Activated T-cell treated with anti-CD3 and anti-CD28 coated beads, Interleukin-2, amount 50 U/mL, for 24 hours (primary cell): ENCODE measurements around the gene MAN1A1.

Experiments used
- DNase-seq: peaks from one replicate; pipeline ENCODE4 v3.0.0-alpha.2; 2020
- H3K27ac Mint-ChIP-seq: 2 replicates; pipeline ENCODE4 v1.8.0; 2020; ENCODE audit warnings: mild to moderate bottlenecking, mixed read lengths
- H3K27me3 Mint-ChIP-seq: 2 replicates; pipeline ENCODE4 v1.8.0; 2020; ENCODE audit warnings: mixed read lengths
- H3K36me3 Mint-ChIP-seq: 2 replicates; pipeline ENCODE4 v1.8.0; 2020; ENCODE audit warnings: low read depth, mixed read lengths
- H3K4me1 Mint-ChIP-seq: 2 replicates; pipeline ENCODE4 v1.8.0; 2020; ENCODE audit warnings: low read depth, mixed read lengths
- H3K4me3 Mint-ChIP-seq: 2 replicates; pipeline ENCODE4 v1.8.0; 2020; ENCODE audit warnings: mild to moderate bottlenecking, moderate library complexity, mixed read lengths
- H3K9me3 Mint-ChIP-seq: 2 replicates; pipeline ENCODE4 v1.8.0; 2020; ENCODE audit warnings: mixed read lengths

The MAN1A1 gene

DNA sequence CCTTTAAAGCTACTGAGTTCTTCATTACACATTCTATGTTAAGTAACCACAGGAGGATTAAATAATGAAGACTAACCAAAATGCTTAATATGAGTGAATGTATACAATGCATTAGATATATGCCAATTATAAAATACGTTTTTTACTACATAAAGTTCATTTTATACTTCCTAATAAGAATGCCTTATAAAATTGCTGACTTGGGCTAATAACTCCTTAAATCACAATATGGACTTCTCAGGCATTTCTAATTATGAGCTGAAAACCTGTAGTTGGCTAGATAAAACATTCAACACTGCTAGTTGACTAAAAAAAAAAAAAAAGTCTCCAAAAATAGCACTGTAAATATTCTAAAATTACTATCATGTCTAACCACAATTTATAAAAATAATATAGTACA is 11.8 kb downstream of the MAN1A1 start:
- Mint-ChIP-seq H3K4me3 (no peak overlapping the region), H3K27ac (no peak overlapping the region), H3K9me3 (no peaks in the 10 kb centered on the region), H3K27me3 (no peaks in the 10 kb centered on the region), H3K4me1 (peaks cover 65% of the 10 kb centered on the region), H3K36me3 (peaks cover 56% of the 10 kb centered on the region)
- no peak for DNase-seq

DNA sequence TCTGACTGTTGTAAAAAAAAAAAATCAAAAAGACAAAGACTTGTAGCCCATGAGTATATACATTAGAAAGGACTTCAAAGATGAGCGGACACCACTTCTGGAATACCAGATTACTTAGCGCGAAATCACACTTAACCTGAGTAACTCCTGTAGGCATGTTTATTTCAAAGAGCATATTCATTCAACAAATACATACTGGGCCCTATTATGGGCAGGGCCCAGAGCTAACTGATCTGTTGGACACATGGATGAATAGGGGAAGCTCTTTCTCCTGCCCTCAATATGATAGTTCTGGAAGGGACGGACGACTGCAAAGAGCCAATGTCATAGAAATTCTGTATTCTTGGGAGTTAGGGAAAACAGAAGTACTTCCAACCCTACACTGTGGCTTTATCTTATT is 12.3 kb downstream of the MAN1A1 start:
- H3K4me1 Mint-ChIP-seq, result peaks cover 61% of the 10 kb centered on the region
- H3K36me3 Mint-ChIP-seq, result peaks cover 51% of the 10 kb centered on the region
- H3K9me3 Mint-ChIP-seq, result no peaks in the 10 kb centered on the region
- no peak for DNase-seq
- no peaks in the 10 kb centered on the region for H3K27me3 Mint-ChIP-seq
- H3K27ac Mint-ChIP-seq, result peak overlapping the region; percentile 41
- no peak overlapping the region for H3K4me3 Mint-ChIP-seq

DNA sequence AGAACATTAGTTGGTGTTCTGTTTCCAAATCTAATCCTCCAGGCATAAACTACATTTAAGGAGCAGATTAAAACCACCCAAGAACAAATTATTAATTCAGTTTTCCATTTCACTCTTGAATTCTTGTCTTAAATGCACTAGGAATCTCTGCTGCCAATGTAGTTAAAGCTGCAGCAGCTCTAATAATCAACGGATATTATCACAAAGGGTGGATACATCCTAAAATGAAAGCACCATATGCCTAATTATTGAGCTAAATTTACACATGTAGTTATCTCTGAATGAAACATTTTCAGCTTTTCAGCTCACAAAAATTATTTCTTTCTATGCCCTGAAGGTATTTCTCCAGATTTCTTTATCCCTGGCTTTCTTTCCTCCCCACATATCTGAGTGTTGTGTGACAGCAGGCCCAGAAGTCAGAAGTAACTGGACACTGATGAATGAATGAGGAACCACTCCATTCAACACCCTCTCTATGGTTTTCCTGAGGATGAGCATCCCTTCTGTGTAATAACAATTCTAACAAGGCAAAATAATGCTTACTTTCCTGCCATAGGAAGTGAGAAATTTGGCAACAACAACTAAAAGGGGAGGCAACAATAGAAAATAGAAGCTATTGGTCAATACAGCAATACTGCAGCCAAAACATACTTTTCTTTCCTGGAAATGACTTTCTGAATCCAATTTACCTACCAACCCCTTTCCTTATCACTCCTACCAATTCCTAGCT is 14.9 kb downstream of the MAN1A1 start:
- no peak for DNase-seq
- Mint-ChIP-seq H3K4me3 (no peak overlapping the region), H3K9me3 (no peaks in the 10 kb centered on the region), H3K27me3 (no peaks in the 10 kb centered on the region), H3K4me1 (peaks cover 44% of the 10 kb centered on the region), H3K36me3 (peaks cover 40% of the 10 kb centered on the region), H3K27ac (no peak overlapping the region)

DNA sequence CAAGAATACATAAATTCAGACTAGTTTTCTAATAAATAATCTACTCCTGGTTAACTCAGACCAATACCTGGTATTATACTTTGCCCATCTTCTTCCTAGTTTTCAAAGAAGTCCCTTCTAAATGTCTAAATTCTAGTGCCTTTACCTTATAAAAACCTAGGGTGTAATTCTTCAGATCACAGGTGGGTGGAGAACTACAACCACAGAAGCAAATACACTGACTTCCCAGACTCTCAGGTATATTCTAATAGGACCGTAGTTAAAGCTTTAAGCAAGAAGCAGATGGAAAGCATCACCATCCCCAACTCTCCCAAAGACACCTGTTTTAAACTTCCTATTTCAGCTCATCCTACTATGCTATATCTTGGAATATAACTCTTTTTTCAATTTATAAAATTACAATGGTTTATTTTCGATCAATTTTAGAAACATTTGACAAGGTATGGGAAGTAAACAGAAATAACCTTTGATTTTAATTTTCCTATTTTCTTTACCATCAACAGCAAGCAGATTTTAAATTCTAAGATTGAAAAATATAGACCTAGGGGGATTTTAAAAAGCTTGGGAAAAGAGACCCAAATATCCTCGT is 15.8 kb downstream of the MAN1A1 start:
- no peak overlapping the region for H3K27ac Mint-ChIP-seq
- H3K36me3 Mint-ChIP-seq, result peaks cover 39% of the 10 kb centered on the region
- DNase-seq, result no peak
- no peaks in the 10 kb centered on the region for H3K9me3 Mint-ChIP-seq
- H3K27me3 Mint-ChIP-seq, result no peaks in the 10 kb centered on the region
- no peak overlapping the region for H3K4me3 Mint-ChIP-seq
- peaks cover 37% of the 10 kb centered on the region for H3K4me1 Mint-ChIP-seq

DNA sequence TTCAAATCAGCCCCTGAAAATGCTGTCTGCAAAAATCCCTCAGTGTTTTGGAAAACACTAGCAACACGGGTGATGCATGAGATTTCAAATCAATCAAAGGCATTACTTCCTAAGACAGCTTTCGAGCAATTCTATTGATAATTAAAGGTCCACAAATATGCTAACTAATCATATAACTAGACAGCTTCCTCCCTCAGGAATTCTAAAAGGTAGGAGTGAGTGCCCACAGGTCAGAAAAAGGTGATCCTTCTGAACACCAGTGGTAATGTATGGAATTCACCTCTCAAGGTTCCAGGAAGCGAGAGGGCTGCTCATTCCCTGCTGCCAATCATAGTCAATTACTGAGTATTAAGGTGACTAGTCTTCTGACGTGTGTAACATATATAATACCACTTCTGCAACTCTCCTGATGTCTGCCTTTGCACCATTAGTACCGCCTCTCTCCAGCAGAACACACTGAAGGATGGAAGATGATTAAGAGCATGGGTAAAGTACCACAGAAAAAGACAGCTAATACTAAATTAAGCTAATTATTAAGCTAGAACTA is 16.4 kb downstream of the MAN1A1 start:
- no peak overlapping the region for H3K4me3 Mint-ChIP-seq
- DNase-seq, result no peak
- no peaks in the 10 kb centered on the region for H3K9me3 Mint-ChIP-seq
- H3K27ac Mint-ChIP-seq, result no peak overlapping the region
- peaks cover 38% of the 10 kb centered on the region for H3K36me3 Mint-ChIP-seq
- H3K4me1 Mint-ChIP-seq, result peaks cover 38% of the 10 kb centered on the region
- H3K27me3 Mint-ChIP-seq, result no peaks in the 10 kb centered on the region

DNA sequence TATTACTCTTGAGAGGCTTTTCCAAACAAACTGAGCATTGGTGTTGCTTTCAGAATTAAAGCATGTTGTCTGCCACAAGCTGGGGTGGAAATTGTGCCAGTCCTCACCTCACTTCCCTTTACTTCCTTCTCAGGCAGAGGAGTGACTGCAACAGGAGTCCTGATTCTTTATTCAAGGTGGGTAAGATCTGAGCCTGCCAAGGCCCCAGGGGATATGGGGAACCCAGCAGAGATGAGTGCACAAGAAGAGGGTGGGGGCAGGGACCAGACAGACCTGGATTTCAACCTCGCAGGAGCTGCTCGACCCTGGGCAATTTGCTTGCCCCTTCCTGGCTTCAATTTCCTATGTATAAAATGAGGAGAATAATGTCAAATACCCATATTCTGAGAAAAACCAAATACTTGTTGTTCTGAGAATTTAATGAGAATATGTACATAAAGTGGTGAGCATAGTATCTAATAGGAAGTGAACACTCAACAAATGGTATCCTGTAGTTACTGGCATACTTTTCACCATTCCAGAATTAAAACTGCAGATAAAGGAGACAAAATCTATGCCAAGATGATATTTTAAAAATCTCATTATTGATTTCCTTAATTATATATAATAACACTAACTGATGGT is 17.8 kb downstream of the MAN1A1 start:
- Mint-ChIP-seq H3K4me1 (peaks cover 30% of the 10 kb centered on the region), H3K36me3 (peaks cover 39% of the 10 kb centered on the region), H3K27ac (no peak overlapping the region)

DNA sequence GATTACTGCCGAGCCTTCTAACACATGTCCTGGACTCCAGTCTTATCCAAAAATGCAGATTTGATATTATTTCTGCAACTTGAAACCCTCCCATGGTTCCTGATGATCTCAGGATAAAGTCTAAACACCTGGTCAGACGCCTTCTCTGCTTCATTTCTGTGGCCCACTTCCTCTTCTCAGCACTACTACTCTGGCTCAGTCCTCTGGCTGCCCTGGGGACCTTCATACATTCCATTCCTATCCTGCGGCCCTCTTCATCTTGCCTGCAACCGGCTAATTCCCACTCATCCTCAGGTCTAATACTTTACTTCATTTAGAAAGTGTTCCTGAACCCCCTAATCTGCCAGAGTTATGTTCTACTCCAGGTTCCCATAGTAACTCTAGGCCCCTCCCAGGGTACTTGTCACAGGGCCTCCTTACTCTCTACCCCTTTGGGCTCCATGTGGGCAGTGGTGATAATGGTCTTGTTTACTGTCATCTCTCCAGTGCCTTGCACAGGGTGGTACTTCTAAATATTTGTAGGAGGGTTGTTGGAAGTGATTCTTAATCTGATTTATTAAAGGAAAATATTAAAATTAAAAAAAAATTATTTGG is 18.9 kb downstream of the MAN1A1 start:
- H3K36me3 Mint-ChIP-seq, result peaks cover 40% of the 10 kb centered on the region
- H3K4me3 Mint-ChIP-seq, result no peak overlapping the region
- DNase-seq, result no peak
- H3K4me1 Mint-ChIP-seq, result peaks cover 20% of the 10 kb centered on the region
- H3K27ac Mint-ChIP-seq, result no peak overlapping the region
- H3K27me3 Mint-ChIP-seq, result no peaks in the 10 kb centered on the region
- no peaks in the 10 kb centered on the region for H3K9me3 Mint-ChIP-seq

More for the DNA sequence above, 17.8 kb downstream of the MAN1A1 start:
- H3K4me3 Mint-ChIP-seq, result no peak overlapping the region
- no peak for DNase-seq
- no peaks in the 10 kb centered on the region for H3K27me3 Mint-ChIP-seq
- H3K9me3 Mint-ChIP-seq, result no peaks in the 10 kb centered on the region

DNA sequence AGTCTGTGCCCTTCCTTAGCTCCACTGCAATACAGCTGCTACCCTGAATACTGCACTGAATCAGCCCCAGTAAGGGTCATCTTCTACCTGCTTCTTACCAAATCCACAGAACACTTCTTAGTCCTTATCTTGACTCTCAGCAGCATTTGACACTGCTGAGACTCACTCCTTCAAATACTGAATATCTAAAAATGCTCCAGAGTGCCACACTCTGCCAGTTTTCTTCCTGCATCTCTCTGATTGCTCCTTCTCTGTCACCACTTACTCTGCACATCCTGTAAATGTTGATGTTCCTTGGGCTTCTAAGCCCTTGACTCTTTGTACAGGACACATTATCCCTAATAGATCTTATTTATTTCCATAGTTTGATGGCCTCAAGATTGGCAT is 19.8 kb downstream of the MAN1A1 start:
- no peaks in the 10 kb centered on the region for H3K27me3 Mint-ChIP-seq
- H3K4me1 Mint-ChIP-seq, result peaks cover 13% of the 10 kb centered on the region
- no peak for DNase-seq
- peaks cover 39% of the 10 kb centered on the region for H3K36me3 Mint-ChIP-seq
- H3K9me3 Mint-ChIP-seq, result no peaks in the 10 kb centered on the region
- no peak overlapping the region for H3K4me3 Mint-ChIP-seq
- H3K27ac Mint-ChIP-seq, result no peak overlapping the region

DNA sequence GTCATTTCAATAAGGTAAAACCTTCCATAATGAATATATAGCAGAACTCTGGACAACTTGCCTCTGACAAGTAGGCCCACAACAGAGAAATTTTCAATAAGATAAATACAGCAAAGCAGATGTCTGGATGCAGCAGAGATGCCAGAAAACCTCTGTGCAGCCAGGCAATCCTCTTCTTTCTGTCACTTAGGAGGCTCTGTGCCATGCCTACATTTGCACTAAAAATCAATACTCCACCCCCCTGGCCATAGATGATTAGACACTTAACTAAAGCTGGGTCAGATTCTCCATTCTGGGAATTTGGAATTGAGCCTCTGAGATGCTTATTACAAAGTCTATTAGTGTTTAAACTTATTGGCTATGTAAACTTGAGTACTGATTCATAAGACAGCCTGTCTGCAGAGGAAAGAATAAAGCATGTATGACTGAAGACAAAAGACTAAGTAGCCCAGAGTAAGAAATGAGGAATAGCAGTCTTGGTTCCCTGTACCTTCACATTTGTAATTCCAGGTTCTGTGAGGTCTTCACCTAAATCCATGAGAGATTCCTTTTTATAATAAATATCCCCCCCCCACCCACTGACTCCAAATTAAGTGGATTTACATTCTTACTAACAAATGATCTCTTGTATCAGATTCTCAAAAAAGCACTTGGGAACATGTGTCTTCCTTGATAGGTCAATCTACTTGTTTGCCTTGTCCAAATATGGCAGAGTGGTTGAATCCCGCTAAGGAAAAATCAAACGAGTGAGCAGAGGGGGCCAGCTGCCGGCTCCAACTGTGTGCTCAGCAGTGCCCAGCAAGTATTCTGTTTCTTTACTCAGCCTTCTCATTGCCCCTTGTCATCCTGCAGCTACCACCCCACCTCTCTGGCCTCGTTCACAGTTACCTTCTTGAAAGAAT is 20.4 kb downstream of the MAN1A1 start:
- H3K4me1 Mint-ChIP-seq, result peaks cover 16% of the 10 kb centered on the region
- no peak for DNase-seq
- H3K36me3 Mint-ChIP-seq, result peaks cover 39% of the 10 kb centered on the region
- H3K27me3 Mint-ChIP-seq, result no peaks in the 10 kb centered on the region
- H3K9me3 Mint-ChIP-seq, result no peaks in the 10 kb centered on the region
- H3K4me3 Mint-ChIP-seq, result no peak overlapping the region
- H3K27ac Mint-ChIP-seq, result no peak overlapping the region

DNA sequence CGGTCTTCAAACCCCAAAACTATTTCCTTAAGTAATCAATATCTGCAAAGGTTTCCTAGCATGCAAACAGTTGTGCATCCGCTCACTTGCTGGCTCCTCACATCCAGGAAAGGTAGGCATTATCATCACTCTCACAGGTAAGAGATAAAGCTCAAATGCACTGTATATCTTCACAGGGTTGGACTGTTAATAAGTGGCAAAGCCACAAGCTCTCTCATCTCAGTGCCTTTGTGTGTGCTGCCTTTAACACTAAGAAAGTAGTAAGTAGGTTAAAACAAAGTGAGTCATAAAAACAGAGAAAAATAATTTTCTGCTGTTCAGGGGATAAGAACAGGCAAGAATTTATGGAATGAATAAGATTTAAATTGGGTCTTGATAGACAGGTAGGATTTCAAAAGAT is 21.3 kb downstream of the MAN1A1 start:
- Mint-ChIP-seq H3K4me3 (no peak overlapping the region), H3K9me3 (no peaks in the 10 kb centered on the region), H3K36me3 (peaks cover 43% of the 10 kb centered on the region), H3K4me1 (peaks cover 18% of the 10 kb centered on the region), H3K27me3 (no peaks in the 10 kb centered on the region), H3K27ac (no peak overlapping the region)
- no peak for DNase-seq

DNA sequence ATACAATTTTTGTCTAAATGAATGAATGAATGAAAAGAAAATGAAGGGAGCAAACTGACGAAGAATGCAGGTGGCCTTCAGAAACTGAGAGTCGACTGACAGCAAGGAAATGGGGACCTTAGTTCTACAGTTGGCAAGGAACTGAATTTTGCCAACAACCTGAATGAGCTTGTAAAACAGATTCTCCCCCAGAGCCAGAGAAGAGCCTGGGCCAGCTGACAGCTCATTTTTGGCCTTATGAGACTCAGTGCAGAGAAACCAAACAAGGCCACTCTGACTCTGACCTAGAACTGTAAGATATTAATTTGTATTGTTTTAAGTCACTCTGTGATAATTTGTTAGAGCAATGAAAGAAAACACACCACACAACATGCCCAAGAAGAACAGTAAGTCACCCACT is 21.8 kb downstream of the MAN1A1 start:
- Mint-ChIP-seq H3K4me3 (no peak overlapping the region), H3K9me3 (no peaks in the 10 kb centered on the region), H3K4me1 (peaks cover 22% of the 10 kb centered on the region), H3K27me3 (no peaks in the 10 kb centered on the region), H3K27ac (no peak overlapping the region), H3K36me3 (peaks cover 45% of the 10 kb centered on the region)
- DNase-seq, result no peak

DNA sequence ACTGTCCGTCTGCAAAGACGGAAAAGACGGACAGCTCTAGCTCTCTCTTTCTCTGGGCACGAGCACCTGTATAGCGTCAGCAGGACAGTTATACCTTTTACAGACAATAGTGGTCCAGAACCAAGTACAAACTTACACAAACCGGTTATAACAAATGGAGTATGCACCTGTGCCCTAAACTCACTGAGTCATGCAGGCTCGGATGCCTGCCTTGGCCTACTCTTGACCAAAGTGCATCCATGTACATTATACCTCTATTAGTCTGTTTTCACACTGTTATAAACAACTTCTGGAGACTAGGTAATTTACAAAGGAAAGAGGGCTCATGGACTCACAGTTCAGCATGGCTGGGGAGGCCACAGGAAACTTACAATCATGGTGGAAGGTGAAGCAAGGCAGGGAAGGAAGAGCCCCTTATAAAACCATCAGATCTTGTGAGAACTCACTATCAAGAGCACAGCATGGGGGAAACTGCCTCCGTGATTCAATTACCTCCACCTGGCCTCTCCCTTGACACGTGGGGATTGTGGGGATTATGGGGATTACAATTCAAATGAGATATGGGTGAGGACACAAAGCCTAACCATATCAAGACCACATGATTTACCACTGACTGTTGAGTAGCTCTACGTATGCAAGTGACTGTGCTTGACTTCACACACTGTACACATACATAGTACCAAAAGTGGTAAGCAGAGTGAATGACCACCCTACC is 23.1 kb downstream of the MAN1A1 start:
- Mint-ChIP-seq H3K4me3 (no peak overlapping the region), H3K4me1 (peaks cover 31% of the 10 kb centered on the region), H3K9me3 (no peaks in the 10 kb centered on the region), H3K36me3 (peaks cover 40% of the 10 kb centered on the region), H3K27me3 (no peaks in the 10 kb centered on the region), H3K27ac (no peak overlapping the region)
- DNase-seq, result no peak

DNA sequence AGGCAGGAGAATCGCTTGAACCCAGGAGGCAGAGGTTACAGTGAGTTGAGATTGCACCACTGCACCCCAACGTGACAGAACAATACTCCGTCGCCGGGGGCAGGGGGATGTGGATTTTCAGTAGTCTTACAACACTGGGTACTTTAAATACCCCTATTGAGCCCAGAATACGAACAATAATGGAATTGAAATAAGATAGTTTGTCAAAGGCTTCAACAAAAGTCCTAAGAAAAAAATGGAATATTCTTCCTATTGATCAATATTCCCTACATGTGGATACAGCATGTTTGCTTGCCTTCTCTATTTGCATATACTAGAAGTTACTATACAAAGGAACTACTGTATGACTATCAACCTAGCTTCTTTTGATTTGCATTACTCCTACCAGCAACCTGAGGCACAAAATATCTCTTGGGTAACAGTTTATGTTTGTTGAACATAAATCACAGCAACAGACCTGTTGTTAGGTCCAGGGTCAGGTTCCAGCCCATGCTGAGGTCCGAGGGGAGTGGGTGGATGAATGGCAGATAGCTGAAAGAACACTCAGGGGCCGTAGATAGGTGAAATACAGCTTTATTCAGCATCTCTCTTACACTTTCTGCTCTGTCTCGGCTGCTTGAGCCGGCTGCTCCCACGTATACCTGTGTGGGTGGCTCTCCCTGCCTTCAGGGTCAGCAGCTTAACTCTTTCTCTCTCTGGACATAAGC is 23.8 kb downstream of the MAN1A1 start:
- peaks cover 40% of the 10 kb centered on the region for H3K36me3 Mint-ChIP-seq
- DNase-seq, result no peak
- H3K27ac Mint-ChIP-seq, result no peak overlapping the region
- no peak overlapping the region for H3K4me3 Mint-ChIP-seq
- H3K9me3 Mint-ChIP-seq, result no peaks in the 10 kb centered on the region
- H3K27me3 Mint-ChIP-seq, result no peaks in the 10 kb centered on the region
- peaks cover 31% of the 10 kb centered on the region for H3K4me1 Mint-ChIP-seq
